HG03571 (cell line): ENCODE results near the gene LST1.
A peak's percentile ranks its signal among the peaks of the same experiment; 100 is the strongest.
"Not testable (repeated sequence)": the region's sequence is repeated elsewhere in the genome, so short reads cannot be mapped to it uniquely, and the experiment has no call there.

Source experiments
- ATAC-seq: cut with Tn5 transposase; IDR thresholded peaks from one replicate; pipeline ENCODE4 v1.9.1; 2021; ENCODE audit not compliant: unreplicated experiment

The LST1 gene

DNA sequence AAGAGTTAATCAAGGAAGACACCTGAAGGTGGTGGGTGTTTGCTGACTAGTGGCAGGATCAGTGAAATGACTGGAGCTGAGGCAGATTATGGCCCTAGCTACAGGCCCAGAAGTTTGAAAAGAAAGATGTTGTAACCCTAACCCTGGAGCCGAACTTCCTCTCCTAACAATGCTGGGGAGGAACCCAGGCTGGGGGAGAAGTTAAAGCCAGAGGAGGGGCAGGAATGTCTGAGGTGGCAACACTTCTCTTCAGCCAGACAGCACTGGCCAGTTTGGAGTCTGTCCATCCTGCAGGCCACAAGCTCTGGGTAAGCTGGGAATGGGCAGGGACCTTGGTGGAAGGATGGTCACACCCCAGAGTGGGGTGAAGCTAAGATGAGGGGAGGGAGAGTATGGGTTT is at the start of gene LST1:
TSS of gene LST1 (plus strand) at position 270 of the 400 bp plus-strand sequence. CDS start 1,023 bp downstream, outside the sequence.
- ATAC-seq, result no peak

DNA sequence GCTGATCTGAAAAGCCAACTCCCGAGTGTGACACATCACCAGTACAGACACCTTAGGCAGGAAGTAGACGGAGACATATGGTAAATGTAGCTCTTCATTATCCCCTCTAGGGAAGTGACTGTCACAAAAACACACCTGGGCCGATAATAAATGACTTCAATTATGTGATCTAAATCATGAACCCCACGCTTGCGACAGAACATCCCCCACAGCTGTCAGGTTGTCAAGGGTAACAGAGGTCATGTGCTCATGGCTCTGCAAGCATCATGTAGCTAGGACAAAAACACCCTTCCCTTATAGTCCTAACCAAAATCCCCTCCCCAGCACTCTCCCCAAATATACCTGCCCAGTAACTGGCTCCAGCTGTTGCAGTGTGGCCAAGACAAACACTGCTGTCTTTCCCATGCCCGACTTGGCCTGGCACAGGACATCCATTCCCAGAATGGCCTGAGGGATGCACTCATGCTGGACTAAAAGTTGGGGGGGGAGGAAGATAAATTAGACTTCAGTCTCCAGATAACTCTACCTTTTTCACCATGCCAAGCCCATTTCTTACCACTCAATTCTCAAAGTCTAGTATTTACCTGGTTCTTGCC is 47.2 kb upstream of the LST1 start:
- ATAC-seq, result no peak

DNA sequence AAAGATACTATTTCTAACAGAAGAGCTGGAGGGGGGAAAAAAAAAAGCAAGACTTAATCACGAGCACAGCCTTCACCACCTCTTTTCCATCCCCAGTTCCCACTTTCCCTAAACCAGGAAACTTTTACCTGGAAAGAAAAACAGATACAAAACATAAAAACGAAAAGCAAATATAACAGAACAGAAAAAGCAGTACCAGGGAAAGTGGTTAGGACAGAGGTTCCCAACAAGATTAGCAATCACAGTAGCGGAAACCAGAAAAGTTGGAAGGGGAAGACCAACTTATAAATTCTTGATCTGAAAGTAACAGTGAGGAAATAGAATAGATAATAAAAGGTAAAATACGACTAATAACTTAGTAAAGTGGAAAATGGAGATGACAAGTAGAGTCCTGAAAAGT is 45.4 kb upstream of the LST1 start:
- ATAC-seq, result no peak

DNA sequence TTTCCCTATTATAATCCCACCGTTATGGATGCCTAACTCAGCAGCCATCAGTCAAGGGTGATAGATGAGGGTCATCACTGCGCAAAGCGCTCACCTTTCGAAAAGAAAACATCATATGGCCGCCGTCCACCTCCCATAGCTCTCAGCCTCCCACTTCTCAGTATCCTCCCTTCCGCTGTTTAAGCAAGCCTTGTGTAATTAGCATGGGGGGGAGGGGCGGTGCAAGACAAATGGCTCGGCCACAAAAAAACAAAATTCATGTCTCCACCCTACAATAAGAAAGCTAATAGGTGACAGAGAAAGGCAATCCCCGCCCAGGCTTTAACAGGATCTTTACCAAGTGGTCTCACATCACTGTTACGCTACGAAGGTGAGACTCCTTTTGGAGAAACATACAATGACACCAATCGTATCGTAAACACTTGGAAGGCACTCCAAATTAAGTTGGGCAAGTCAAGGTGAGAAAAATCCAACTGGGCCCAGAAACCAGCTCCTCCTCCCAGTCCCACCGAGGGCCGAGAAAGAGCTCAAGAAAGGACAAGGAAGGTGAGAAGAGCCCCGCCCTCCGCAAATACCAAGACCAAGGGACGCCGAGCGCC is 44.9 kb upstream of the LST1 start:
- ATAC-seq, result peak; percentile 6

DNA sequence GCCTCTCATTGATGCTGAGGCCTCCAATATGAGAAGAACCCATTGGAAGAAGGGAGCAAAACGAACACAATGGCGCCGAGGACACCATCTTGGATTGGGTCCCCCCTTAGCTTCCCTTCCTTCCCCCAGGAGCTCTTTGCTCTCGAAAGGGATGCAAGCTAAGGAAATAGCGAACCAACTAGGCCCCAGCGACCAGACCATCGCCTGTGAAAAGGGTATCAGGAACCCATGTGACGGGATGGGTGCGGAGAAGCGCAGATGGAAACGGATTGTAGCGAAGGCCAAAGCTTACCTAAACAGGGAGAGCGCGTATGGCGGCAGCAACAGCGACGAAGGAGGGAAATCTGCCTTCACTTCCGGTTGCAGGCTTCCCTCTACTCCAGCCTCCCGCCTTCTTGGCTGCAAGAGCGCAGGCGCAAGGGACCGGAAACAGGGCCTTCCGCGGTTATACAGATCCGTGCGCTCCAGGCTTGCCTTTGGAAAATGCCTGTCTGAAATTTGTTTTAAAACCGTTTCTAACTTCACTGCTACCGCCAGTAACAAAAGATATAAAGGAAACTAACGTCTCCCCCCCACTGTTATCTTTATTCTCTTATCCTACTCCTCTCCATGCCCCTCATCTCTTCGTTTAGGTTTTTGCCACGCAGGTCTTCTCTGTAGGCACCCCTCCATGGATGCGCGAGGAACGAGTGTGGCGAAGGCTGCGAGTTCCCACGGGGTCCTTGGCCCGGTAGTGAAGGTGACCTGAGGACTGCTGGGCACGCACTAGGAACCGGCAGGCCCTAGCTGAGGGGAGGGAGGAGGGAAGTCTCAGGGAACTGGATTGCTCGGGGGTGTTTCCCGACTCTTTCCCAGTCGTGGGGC is 44.2 kb upstream of the LST1 start, which contains the start of gene DDX39B:
TSS of gene DDX39B (minus strand) at position 346 of the 864 bp plus-strand sequence. CDS start 1,471 bp downstream, outside the sequence.
- ATAC-seq, result peak; percentile 54

DNA sequence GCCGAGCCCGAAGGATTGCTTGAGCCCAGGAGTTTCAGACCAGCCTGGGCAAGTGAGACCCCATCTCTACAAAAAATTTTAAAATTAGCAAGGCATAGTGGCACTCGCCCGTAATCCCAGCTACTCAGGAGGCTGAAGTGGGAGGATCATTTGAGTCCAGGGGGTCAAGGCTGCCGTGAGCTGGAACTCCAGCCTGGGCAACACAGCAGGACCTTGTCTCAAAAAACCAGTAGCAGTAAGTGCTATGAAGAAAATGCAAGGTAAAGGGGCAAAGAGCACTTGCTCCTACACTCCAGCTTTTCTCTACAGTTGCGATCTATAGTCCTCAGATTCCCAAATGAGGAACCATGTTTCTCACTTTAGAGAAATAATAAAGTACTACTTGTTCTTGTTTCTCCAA is 42.4 kb upstream of the LST1 start:
- no peak for ATAC-seq

DNA sequence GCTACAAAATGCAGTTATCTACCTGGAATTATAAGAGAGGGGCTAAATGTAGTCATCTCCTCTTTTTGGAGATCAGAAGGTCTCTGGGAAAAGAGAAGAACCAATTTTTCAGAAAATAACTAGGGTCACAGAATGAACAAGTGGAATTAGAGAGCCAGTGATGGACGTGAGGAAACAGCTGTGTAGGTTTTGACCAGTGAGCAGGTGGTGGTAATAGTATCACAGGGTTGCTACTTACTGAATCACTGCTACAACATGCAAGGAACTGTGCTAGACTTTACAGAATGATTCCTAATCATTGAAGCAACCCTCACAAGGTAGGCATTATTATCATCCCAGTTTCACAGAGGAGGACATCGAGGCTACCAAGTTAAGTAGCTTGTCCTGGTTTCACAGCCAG is 41.4 kb upstream of the LST1 start:
- ATAC-seq, result no peak

DNA sequence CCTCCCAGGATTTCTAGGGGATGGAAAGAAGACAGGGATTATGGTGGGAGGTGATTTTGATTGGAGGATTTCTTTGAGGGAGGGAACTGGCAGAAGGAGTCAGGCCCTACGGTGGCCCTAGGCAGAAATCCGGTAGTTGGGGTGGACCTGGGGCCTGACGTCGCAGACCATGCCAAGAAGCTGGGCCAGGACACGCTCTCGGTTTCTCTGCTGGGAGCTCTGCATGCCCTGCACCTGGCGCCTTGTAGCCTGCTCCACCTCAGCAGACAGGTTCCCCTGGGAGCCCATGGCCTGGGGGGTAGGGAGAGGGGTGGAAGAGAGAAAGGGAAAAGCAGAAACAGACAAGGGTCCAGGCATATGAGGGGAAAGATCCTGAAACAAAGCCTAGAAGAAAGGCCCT is 40.8 kb upstream of the LST1 start:
- no peak for ATAC-seq

DNA sequence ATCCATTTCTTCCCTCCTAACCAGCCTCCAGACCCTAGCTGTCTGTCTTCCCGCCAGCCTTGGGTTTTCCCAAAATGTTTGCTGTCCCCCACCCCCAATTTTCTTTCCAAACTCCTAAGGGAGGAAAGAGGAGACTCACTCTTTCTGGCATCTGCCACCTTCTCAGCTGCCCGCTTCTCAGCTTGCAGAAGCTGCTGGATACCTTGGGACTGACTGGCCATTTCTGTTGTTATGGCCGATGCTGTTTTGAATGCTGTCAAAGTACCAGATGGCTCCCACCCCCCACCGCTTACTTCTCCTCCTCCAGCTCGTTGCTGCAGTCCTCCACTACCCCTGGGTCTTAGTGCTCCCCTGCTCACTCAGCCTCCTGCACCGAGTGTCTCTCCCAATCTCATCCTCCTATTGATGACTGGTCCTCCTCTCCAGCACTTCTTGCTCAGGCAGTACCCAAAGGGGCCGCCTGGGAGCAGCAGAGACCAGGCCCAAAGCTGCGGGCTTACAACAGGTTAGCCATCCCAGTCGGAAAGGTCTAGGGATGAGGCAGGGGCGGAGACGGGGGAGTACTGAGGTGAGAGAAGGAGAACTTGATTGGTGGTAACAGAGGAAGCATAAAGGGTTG is 39.6 kb upstream of the LST1 start, which contains the start of gene ATP6V1G2:
TSS of gene ATP6V1G2 (minus strand) at position 270 of the 619 bp plus-strand sequence. CDS start at position 221, 49 bp downstream.
- ATAC-seq, result peak; percentile 46

DNA sequence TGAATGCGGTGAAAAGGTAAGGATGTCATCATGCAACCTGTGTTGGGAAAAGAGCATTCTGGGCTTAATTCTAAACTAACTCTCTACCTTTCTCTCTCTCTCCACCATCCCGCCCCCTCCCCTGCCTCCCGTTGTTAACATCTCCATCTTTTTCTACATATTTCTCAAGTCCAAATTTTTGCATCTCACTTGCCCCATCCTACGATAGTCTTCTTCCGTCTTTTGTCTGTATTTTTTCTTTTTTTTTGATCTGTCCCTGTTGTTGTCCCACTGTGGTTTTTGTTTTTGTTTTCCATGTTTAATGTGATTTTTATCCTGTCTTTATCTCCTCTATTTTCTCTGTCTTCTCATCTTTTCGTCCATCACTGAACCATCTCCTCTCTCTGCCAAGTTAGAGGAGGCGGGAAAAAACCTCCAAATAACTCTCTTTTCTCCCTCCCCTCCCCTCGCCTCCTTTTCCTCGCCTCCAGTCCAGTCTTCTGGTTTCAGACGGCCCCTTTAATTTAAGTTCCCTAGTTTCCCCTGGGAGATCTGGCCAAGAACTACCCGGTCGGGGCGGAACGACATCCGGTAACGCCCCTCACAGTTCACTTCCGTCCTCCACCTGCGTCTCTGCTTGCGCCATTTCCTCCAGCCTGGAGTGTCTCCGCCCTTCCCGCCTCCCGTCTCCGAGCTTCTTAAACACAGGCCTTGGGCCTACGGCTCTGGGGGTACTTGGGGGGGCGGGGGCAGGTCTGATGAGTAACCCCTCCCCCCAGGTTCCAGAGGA is 38.9 kb upstream of the LST1 start, which contains the start of gene NFKBIL1:
TSS of gene NFKBIL1 (plus strand) at position 651 of the 769 bp plus-strand sequence. CDS start at position 738, 87 bp downstream.
- peak; percentile 45 for ATAC-seq

DNA sequence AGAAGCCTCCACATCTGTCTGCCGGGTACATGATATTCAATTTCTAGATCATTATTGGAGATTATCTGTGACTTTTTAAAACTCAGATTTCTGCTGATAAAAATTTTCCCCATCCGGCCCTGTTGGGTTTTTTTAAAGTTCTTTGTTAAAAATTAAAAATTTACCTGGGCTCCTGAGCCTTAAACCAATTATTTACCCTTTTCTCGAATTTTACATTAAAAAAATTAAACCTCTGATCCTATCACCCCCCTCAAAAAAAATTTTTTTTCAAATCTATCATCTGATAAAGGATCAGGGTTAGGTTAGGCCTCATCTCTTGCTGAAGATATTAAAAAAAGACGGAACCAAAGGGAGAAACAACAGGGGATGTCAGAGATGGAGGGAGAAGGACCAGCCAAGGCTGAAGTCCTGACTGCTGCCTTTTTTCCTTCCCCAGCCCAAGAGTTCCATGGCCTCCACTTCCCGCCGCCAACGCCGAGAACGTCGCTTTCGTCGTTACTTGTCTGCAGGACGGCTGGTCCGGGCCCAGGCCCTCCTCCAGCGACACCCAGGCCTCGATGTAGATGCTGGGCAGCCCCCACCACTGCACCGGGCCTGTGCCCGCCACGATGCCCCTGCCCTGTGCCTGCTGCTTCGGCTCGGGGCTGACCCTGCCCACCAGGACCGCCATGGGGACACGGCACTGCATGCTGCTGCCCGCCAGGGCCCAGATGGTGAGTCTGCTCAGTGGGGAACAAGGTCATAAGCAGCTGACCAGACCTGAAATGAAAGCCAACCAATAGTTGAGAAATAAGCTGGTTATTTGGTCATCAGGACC is 38.1 kb upstream of the LST1 start:
- ATAC-seq, result no peak

DNA sequence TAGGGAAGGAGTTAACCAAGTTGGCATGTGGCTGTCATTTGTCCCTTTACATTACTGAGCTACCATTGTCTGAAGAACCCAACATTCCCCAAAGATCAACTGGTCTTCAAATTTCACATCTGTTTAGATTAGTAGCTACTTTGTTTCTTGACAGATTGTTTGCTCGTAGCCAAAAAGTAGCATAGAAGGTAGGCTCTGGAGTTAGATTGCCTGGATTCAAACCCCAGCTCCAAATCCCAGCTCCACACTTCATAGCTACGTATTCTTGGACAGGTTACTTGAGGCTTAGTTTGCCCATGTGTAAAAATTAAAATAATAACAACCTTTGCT is 37.6 kb upstream of the LST1 start:
- no peak for ATAC-seq

DNA sequence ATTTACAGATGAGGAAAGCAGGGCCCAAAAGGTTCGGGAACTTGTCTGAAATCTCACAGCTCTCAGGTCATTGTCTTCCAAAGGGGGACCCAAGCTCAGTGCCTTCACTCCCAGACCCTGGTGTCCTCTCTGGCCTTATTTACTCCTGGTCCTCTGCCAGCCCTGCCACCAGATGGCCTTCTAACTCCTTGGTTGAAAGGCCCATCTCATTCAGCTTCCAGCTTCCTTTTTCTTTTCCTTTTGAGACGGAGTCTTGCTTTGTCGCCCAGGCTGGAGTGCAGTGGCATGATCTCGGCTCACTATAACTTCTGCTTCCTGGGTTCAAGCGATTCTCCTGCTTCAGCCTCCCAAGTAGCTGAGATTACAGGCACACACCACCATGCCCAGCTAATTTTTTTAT is 34.7 kb upstream of the LST1 start:
- ATAC-seq, result not testable (repeated sequence)

DNA sequence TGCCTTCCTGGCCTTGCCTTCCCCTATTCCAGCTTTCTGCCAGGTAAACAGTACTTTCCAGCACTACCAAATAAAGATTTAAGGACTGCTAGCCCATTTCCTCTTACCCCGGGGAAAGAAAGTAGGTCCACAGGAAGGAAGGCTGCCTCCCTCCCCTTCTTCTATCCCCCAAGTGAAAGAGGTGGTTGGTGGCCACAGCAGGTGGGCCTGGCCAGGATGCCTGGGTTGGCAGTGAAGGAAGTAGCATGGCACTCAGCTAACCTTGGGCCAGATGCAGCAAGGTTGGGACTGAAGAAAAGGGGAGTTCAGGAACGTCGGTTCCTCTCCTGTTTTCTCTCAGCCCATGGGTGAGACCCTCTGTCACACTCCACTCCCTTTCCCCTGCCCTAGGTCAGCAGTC is 29.8 kb upstream of the LST1 start:
- ATAC-seq, result no peak

DNA sequence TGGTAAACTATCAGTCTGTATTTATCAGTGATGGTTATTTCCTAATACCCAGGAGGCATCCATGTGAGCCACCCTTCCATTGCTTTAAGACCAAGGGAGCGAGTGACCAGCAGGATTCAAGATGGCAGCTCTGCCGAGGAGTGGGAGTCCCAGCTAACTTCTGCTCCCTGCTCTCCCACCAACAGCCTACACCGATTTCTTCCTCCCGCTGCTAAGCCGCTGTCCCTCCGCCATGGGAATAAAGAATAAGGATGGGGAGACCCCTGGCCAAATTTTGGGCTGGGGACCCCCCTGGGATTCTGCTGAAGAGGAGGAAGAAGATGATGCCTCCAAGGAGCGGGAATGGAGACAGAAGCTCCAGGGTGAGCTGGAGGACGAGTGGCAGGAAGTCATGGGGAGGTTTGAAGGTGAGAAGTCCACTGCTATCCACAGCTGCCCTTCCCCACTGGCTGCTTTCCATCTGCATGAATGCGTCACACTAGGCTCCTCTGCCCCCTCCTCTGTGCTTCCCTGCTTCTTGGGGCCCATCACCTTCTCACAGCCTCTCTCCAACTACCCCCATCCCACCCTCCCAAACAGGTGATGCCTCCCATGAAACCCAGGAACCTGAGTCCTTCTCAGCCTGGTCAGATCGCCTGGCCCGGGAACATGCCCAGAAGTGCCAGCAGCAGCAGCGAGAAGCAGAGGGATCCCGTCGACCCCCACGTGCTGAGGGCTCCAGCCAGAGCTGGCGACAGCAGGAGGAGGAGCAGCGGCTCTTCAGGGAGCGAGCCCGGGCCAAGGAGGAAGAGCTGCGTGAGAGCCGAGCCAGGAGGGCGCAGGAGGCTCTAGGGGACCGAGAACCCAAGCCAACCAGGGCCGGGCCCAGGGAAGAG is 28.4 kb upstream of the LST1 start:
- ATAC-seq, result no peak

DNA sequence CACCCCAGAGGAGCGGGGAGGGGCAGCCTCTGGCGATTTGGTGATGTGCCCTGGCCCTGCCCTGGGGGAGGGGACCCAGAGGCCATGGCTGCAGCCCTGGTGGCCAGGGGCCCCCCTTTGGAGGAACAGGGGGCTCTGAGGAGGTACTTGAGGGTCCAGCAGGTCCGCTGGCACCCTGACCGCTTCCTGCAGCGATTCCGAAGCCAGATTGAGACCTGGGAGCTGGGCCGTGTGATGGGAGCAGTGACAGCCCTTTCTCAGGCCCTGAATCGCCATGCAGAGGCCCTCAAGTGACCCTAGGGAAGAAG is 27.8 kb upstream of the LST1 start:
- ATAC-seq, result no peak

DNA sequence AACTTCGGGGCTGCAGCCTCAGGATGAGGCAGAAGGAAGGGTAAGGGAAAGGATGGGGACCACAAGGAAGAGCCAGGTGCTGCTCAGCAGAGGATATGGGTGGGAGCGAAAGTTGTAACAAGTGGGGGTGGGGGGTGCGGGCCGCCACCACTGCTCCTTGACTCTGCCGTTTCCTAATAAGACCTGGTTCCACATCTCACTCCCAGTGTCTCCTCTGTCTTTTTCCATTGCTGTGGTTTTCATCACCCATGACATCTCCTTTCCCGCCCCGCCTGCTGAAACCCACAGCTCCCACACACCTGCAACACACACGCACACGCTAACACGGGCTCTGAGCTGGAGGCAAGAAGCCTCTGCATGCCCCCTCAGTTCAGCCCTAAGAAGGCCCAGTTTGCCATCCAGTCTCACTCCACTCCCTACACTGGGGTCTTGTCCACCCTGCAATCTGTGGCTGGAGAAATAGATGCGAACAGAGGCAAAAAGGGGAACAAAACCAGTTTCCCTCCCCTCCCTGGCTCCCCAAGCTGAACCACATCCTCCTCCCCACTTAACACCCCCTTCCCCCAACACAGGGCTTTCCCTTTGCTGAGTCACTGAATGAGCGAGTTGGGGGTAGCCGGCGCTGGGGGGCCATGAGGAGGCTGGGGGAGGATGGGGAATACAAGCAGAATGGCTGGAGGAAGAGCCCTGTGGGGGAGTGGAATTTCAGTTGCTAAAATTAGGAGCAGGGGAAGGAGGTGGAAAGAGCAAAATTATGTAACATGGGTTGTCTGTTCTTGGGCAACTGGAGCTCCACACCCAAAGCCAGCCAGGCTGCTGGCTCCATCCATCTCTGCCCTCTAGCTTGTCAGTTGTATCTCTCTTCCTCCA is 27.2 kb upstream of the LST1 start:
- ATAC-seq, result no peak

DNA sequence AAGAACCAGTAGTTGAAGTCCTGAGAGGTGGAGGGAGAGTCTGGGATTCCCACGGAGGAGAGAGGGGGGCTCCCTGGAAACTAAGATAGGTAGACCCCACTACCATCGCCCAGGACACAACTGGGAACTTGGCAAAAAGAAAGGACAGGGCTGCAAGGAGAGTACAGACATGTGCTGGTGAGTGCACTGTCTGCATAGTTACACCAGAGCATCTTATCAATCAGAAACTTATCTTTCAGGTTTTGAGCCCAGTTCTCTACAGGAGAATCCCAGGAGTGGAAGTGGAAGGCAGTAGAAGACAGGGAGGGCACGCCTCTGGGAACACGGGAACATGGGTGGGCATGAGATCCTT is 26.5 kb upstream of the LST1 start:
- peak; percentile 1 for ATAC-seq
